ENCODE results near the gene HYAL2. TPM values are rescaled to one million over a fixed set of nuclear protein-coding genes. Genes with fewer than 3 reads are reported as not detected.

The HYAL2 gene
- polyA plus RNA-seq, 2 of the 4 experiments (the other 2 are of a cell fraction), result 24.5 to 31.0 TPM

- peak overlapping the region in 1 of 2 experiments; percentile 77; a peak in 3 of 6 replicates for H3K27ac ChIP-seq
- DNase-seq (ENCODE audit: low read depth in 1 of 2, low spot score in 1 of 2) (no peak), ATAC-seq (no peak), FAIRE-seq (no peak)
- ChIA-PET CTCF (interaction anchor here (0.6 to 1.3 kb wide), 5 partner anchors 197 to 1109 kb away, joined by 3 to 4 read pairs (median 3); no protein-coding TSS in a partner anchor), POLR2A (no interaction called here)
- peaks cover 12% of the 10 kb centered on the region; the same call in 1 of the 3 replicates for H3K4me1 ChIP-seq
- TF ChIP-seq NPAS2 (CRISPR knock-in tag; IDR thresholded peaks at IDR 0.05; ENCODE audit: borderline replicate concordance), result no peak
- TF ChIP-seq, protein P1, sequence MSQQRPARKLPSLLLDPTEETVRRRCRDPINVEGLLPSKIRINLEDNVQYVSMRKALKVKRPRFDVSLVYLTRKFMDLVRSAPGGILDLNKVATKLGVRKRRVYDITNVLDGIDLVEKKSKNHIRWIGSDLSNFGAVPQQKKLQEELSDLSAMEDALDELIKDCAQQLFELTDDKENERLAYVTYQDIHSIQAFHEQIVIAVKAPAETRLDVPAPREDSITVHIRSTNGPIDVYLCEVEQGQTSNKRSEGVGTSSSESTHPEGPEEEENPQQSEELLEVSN (IDR thresholded peaks at IDR 0.05; ENCODE audit: borderline replicate concordance, low read depth), result no peak
- TF ChIP-seq EHMT2 (IDR thresholded peaks at IDR 0.05; ENCODE audit: low read depth), result no peak
- TF ChIP-seq HOXB13 (CRISPR knock-in tag; IDR thresholded peaks at IDR 0.05; ENCODE audit: low read depth), result no peak
- no peak for TF ChIP-seq FOXS1 (CRISPR knock-in tag; IDR thresholded peaks at IDR 0.05)
- no peak for TF ChIP-seq POLR2AphosphoS2 (conservative IDR thresholded peaks at IDR 0.05; ENCODE audit: low read length)
- no peak for TF ChIP-seq HOXB5 (CRISPR knock-in tag; IDR thresholded peaks at IDR 0.05)
- no peak for TF ChIP-seq TFCP2L1 (CRISPR knock-in tag; IDR thresholded peaks at IDR 0.05)
- no peak for TF ChIP-seq POLR2A (IDR thresholded peaks at IDR 0.05; ENCODE audit: low read length)
- no peak for TF ChIP-seq CHD2 (IDR thresholded peaks at IDR 0.05; ENCODE audit: low read length, partially characterized antibody)
- H3K9me3 ChIP-seq, result no peaks in the 10 kb centered on the region
- H3K4me2 ChIP-seq, result peak overlapping the region; percentile 96
- WGBS (ENCODE audit: missing lambda C conversion rate), result 77% methylated on average over 5 of the region's 8 CpGs
- H3K4me3 ChIP-seq, result peak overlapping the region; percentile 45
Measured at GRCh38 chr3:50345008-50345407, 22.5 kb upstream of the HYAL2 start.

- Histone ChIP-seq H3K4me3 (no peak overlapping the region), H3K27ac (no peak overlapping the region), H3K4me2 (no peak overlapping the region), H3K4me1 (peaks cover 7% of the 10 kb centered on the region), H3K9me3 (no peaks in the 10 kb centered on the region)
- ChIA-PET POLR2A (no interaction called here), CTCF (interaction anchor here (0.5 kb wide), 1 partner anchor 9 kb away, joined by 3 read pairs; no protein-coding TSS in a partner anchor)
- no peak for FAIRE-seq
- TF ChIP-seq HOXB5 (CRISPR knock-in tag; IDR thresholded peaks at IDR 0.05) (no peak), GATA3 (IDR thresholded peaks at IDR 0.05; ENCODE audit: borderline replicate concordance) (no peak), ZC3H11A (IDR thresholded peaks at IDR 0.05) (no peak), KDM1A (IDR thresholded peaks at IDR 0.05; ENCODE audit: low read depth) (no peak), FOXS1 (CRISPR knock-in tag; IDR thresholded peaks at IDR 0.05) (no peak), HMGXB4 (CRISPR knock-in tag; IDR thresholded peaks at IDR 0.05; ENCODE audit: borderline replicate concordance) (no peak), CEBPB (IDR thresholded peaks at IDR 0.05) (no peak), KDM5A (IDR thresholded peaks at IDR 0.05) (no peak), HES2 (IDR thresholded peaks at IDR 0.05) (no peak), ZSCAN20 (CRISPR knock-in tag; IDR thresholded peaks at IDR 0.05) (no peak), ATOH8 (CRISPR knock-in tag; IDR thresholded peaks at IDR 0.05; ENCODE audit: low read depth) (no peak), TP53 (CRISPR knock-in tag; IDR thresholded peaks at IDR 0.05) (no peak)
- peak; percentile 21 to 22; a peak in 2 of 6 replicates for ATAC-seq
- DNase-seq (ENCODE audit: low read depth in 1 of 2, low spot score in 1 of 2), result no peak
- whole genome bisulfite sequencing (ENCODE audit: missing lambda C conversion rate), result 72% methylated on average over 7 of the region's 13 CpGs
Measured at GRCh38 chr3:50342813-50343633, 20.5 kb upstream of the HYAL2 start.

Measured in A549 (cell line).